OCI-LY1 (cell line): ENCODE results near the gene MPO.

Experiments used
- H2AFZ ChIP-seq: fragments of 200-600 bp; sonication (generic), shearing (Covaris generic); 2 replicates; pipeline ENCODE4 v1.6.0; 2014; ENCODE audit warnings: antibody characterized with exemption, mild to moderate bottlenecking, low read length
- H3F3A ChIP-seq: fragments of 200-600 bp; sonication (generic), shearing (Covaris generic); 2 replicates; pipeline ENCODE4 v1.6.0; 2014; ENCODE audit warnings: mild to moderate bottlenecking, antibody characterized with exemption, low read length, moderate library complexity; ENCODE audit not compliant: insufficient read depth
- H3K27ac ChIP-seq: fragments of 200-600 bp; sonication (generic); 2 replicates; pipeline ENCODE4 v1.5.1; 2014; ENCODE audit warnings: low read length, mixed run types, mild to moderate bottlenecking, low read depth; ENCODE audit not compliant: poor library complexity, severe bottlenecking
- H3K27me3 ChIP-seq: fragments of 200-600 bp; sonication (generic); 2 replicates; pipeline ENCODE4 v1.6.0; 2014; ENCODE audit warnings: antibody characterized with exemption, mild to moderate bottlenecking, low read length, moderate library complexity; ENCODE audit not compliant: insufficient read depth
- H3K36me3 ChIP-seq: fragments of 200-600 bp; sonication (generic); 2 replicates; pipeline ENCODE4 v1.6.1; 2014; ENCODE audit warnings: mild to moderate bottlenecking, antibody characterized with exemption, low read length, moderate library complexity, mixed read lengths; ENCODE audit not compliant: insufficient read depth
- H3K4me1 ChIP-seq: fragments of 200-600 bp; sonication (generic); 2 replicates; pipeline ENCODE4 v1.5.1; 2014; ENCODE audit warnings: mild to moderate bottlenecking, low read length, moderate library complexity; ENCODE audit not compliant: insufficient read depth, severe bottlenecking
- H3K4me2 ChIP-seq: fragments of 200-600 bp; sonication (generic), shearing (Covaris generic); 2 replicates; pipeline ENCODE4 v1.6.1; 2014; ENCODE audit warnings: low read length
- H3K4me3 ChIP-seq: fragments of 200-600 bp; sonication (generic); 2 replicates; pipeline ENCODE4 v1.5.1; 2014; ENCODE audit warnings: low read length, low read depth, mild to moderate bottlenecking, mixed read lengths; ENCODE audit not compliant: poor library complexity, severe bottlenecking
- H3K79me2 ChIP-seq: fragments of 200-600 bp; shearing (Covaris generic); 2 replicates; pipeline ENCODE4 v1.6.1; 2016; ENCODE audit warnings: mixed run types, low read length, mixed read lengths; ENCODE audit not compliant: insufficient read depth
- H3K9ac ChIP-seq: fragments of 200-600 bp; sonication (generic), shearing (Covaris generic); 2 replicates; pipeline ENCODE4 v1.6.1; 2014; ENCODE audit warnings: mild to moderate bottlenecking, low read length, mixed read lengths
- H3K9me2 ChIP-seq: fragments of 200-600 bp; sonication (generic), shearing (Covaris generic); 2 replicates; pipeline ENCODE4 v1.6.1; 2014; ENCODE audit warnings: low read depth, mild to moderate bottlenecking, low read length, mixed read lengths
- H3K9me3 ChIP-seq: fragments of 200-600 bp; shearing (Covaris generic); 2 replicates; pipeline ENCODE4 v1.6.1; 2014; ENCODE audit warnings: low read length, mixed read lengths
- H4K20me1 ChIP-seq: fragments of 200-600 bp; sonication (generic), shearing (Covaris generic); 2 replicates; pipeline ENCODE4 v1.6.0; 2016; ENCODE audit warnings: mild to moderate bottlenecking, low read length; ENCODE audit not compliant: insufficient read depth
- CTCF ChIP-seq: fragments of 200-600 bp; sonication (generic), shearing (Covaris generic); IDR thresholded peaks from 2 replicates; pipeline ENCODE4 v1.5.1; 2017; ENCODE audit warnings: mild to moderate bottlenecking, antibody characterized with exemption, low read length, moderate library complexity, mixed read lengths
- EZH2 ChIP-seq: fragments of 200-600 bp; sonication (generic), shearing (Covaris generic); IDR thresholded peaks from 2 replicates; pipeline ENCODE4 v1.8.0; 2017; ENCODE audit warnings: borderline replicate concordance, mixed run types, mild to moderate bottlenecking, antibody characterized with exemption, low read length, moderate library complexity, mixed read lengths

The MPO gene

DNA sequence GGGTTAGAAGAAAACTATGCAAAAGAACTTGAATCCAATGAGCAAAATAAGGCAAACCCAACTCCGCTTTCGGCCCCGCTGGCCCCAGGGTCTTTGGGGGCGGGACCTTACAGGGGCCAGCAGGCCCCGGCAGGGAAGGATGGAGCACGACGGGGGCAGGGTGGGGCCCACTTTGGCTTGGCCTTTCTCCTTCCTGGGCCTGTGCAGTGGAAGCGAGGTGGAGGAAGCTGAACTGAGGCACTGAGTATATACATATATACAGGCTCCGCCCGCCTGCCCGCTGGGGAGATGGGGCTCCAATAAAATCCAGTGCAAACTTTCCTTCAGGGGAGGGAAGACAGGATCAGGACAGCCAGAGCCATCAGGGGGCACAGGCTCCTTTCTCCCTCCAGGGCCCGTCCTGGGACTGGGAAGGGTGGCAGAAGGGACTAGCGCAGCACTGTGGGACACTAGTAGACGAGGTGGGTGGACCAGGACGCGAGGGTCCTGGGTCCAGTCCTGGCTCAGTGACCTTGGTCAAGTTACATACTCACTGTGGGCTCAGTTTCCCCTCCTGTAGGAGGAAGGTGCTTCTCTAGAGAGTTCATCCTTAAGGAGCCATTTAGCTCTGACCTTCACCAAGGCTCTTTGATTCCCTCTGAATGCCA lies 20.9 kb upstream of the MPO start:
- Histone ChIP-seq H3K79me2 (no peaks in the 10 kb centered on the region), H3K4me2 (no peak overlapping the region), H3K27me3 (no peaks in the 10 kb centered on the region), H3K9ac (no peak overlapping the region), H3K27ac (no peak overlapping the region), H3K4me3 (no peak overlapping the region), H3K9me3 (no peaks in the 10 kb centered on the region), H2AFZ (no peak overlapping the region), H3K36me3 (peaks cover 10% of the 10 kb centered on the region; the same call in 1 of the 2 replicates), H3K4me1 (no peaks in the 10 kb centered on the region), H3F3A (no peaks in the 10 kb centered on the region), H4K20me1 (no peaks in the 10 kb centered on the region), H3K9me2 (no peaks in the 10 kb centered on the region)
- TF ChIP-seq CTCF (no peak), EZH2 (no peak)

GRCh38 chr17:58300336-58300735 lies 19.6 kb upstream of the MPO start:
- H3K9ac ChIP-seq: no peak overlapping the region
- no peak overlapping the region for H3K4me2 ChIP-seq
- H3K27me3 ChIP-seq: no peaks in the 10 kb centered on the region
- no peak for TF ChIP-seq CTCF
- no peak for TF ChIP-seq EZH2
- H3K4me3 ChIP-seq: no peak overlapping the region
- no peaks in the 10 kb centered on the region for H3K9me2 ChIP-seq
- H3K79me2 ChIP-seq: no peaks in the 10 kb centered on the region
- no peaks in the 10 kb centered on the region for H3F3A ChIP-seq
- no peaks in the 10 kb centered on the region for H3K9me3 ChIP-seq
- peaks cover 10% of the 10 kb centered on the region; the same call in 1 of the 2 replicates for H3K36me3 ChIP-seq
- no peak overlapping the region for H3K27ac ChIP-seq
- no peak overlapping the region for H2AFZ ChIP-seq
- H3K4me1 ChIP-seq: no peaks in the 10 kb centered on the region
- H4K20me1 ChIP-seq: no peaks in the 10 kb centered on the region

DNA sequence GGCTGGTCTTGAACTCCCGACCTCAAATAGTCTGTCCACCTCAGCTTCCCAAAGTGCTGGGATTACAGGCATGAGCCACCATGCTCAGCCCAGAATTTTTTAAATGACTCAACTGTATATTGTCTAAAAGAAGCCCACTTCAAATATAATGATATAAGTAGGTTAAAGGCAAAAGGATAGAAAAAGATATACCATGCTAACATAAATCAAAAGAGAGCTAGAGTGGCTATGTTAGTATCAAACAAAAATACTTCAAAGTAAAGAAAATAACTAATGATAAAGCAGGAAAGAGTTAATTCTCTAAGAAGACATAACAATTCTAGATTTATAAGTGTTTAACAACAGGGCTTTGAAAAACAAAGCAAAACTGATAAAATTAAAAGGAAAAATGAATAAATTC lies 13.3 kb upstream of the MPO start:
- no peak for TF ChIP-seq EZH2
- TF ChIP-seq CTCF: no peak
- Histone ChIP-seq H3K4me2 (no peak overlapping the region), H3K4me3 (no peak overlapping the region), H3K9me3 (no peaks in the 10 kb centered on the region), H3K27me3 (peaks cover 7% of the 10 kb centered on the region), H3K27ac (no peak overlapping the region), H2AFZ (no peak overlapping the region), H3K4me1 (no peaks in the 10 kb centered on the region), H3F3A (no peaks in the 10 kb centered on the region), H3K9me2 (no peaks in the 10 kb centered on the region), H4K20me1 (no peaks in the 10 kb centered on the region), H3K36me3 (no peaks in the 10 kb centered on the region), H3K9ac (no peak overlapping the region), H3K79me2 (no peaks in the 10 kb centered on the region)
